Right ventricle myocardium superior (tissue), 1 donor: Measurements from ENCODE around the gene ZNF385D. TPM values are rescaled to one million over a fixed set of nuclear protein-coding genes. Genes with fewer than 3 reads are reported as not detected.

Experiments
- ATAC-seq: fragments of 200-7000 bp; cut with Tn5 transposase; one replicate; pipeline ENCODE4 v1.9.1; 2020; ENCODE audit warnings: mild to moderate bottlenecking; ENCODE audit not compliant: poor library complexity
- DNase-seq: peaks from one replicate; pipeline ENCODE4 v3.0.0-alpha.2; 2020
- intact Hi-C: fragments of 100-400 bp; cut with DNase I; formaldehyde crosslinking; loops from one replicate; pipeline ENCODE4 v1.11.2; 2022
- total RNA-seq: library from RNA; stranded (reverse); fragmentation: NEBNext Ultra II Directional; extraction: Animal tissue kit (Norgen Biotek cat#: 25700); gene quantifications from one replicate; pipeline ENCODE4 v1.2.1, GENCODE V29; 2021
- donor health status: DM: no; HTN: yes; CAD: no; lungs with severe emphysema.

ZNF385D gene
- total RNA-seq, 1 donor from 2014 or later: 2.2 TPM

- DNase-seq: no peak
- peak; percentile 80 for ATAC-seq
- intact Hi-C loops: loop anchor here (5.0 to 10.0 kb wide), 2 partner anchors 92 to 139 kb away; no protein-coding TSS in a partner anchor
Measured at GRCh38 chr3:21752749-21753347, 1.8 kb upstream of the ZNF385D start.

- intact Hi-C loops: loop anchor here (5.0 to 10.0 kb wide), 2 partner anchors 93 to 140 kb away; no protein-coding TSS in a partner anchor
- no peak for DNase-seq
- peak; percentile 34 for ATAC-seq
Measured at GRCh38 chr3:21751886-21752285, 876 bp upstream of the ZNF385D start.

GRCh38 chr3:21750080-21750696 lies 822 bp downstream of the ZNF385D start:
- intact Hi-C loops: loop anchor here (5.0 to 10.0 kb wide), 2 partner anchors 95 to 142 kb away; no protein-coding TSS in a partner anchor
- no peak for ATAC-seq

GRCh38 chr3:21747966-21748555 lies 2.9 kb downstream of the ZNF385D start:
- ATAC-seq (no peak), DNase-seq (no peak)
- intact Hi-C loops: no loop called here

More at GRCh38 chr3:21750080-21750696, 822 bp downstream of the ZNF385D start:
- DNase-seq: no peak

- ATAC-seq (no peak), DNase-seq (no peak)
- intact Hi-C loops: no loop called here
Measured at GRCh38 chr3:21747376-21747775, 3.6 kb downstream of the ZNF385D start.

GRCh38 chr3:21745966-21746365 lies 5.0 kb downstream of the ZNF385D start:
- DNase-seq (no peak), ATAC-seq (no peak)
- intact Hi-C loops: no loop called here

- DNase-seq: no peak
- intact Hi-C loops: no loop called here
- no peak for ATAC-seq
Measured at GRCh38 chr3:21744793-21745192, 6.2 kb downstream of the ZNF385D start.

GRCh38 chr3:21738935-21739702 lies 11.9 kb downstream of the ZNF385D start:
- intact Hi-C loops: no loop called here
- DNase-seq: no peak
- ATAC-seq: peak; percentile 43

- intact Hi-C loops: no loop called here
- DNase-seq (no peak), ATAC-seq (peak; percentile 64)
Measured at GRCh38 chr3:21738283-21738682, 12.7 kb downstream of the ZNF385D start.

- no peak for ATAC-seq
- no peak for DNase-seq
- intact Hi-C loops: no loop called here
Measured at GRCh38 chr3:21734746-21735145, 16.3 kb downstream of the ZNF385D start.

GRCh38 chr3:21729888-21730459 lies 21.0 kb downstream of the ZNF385D start:
- ATAC-seq (no peak), DNase-seq (no peak)
- intact Hi-C loops: no loop called here

GRCh38 chr3:21729331-21729730 lies 21.7 kb downstream of the ZNF385D start:
- intact Hi-C loops: no loop called here
- no peak for DNase-seq
- no peak for ATAC-seq

- intact Hi-C loops: no loop called here
- no peak for DNase-seq
- ATAC-seq: peak; percentile 57
Measured at GRCh38 chr3:21722768-21723167, 28.2 kb downstream of the ZNF385D start.

GRCh38 chr3:21722301-21722700 lies 28.7 kb downstream of the ZNF385D start:
- intact Hi-C loops: no loop called here
- ATAC-seq: no peak
- no peak for DNase-seq

- intact Hi-C loops: no loop called here
- ATAC-seq (no peak), DNase-seq (no peak)
Measured at GRCh38 chr3:21718943-21719591, 31.9 kb downstream of the ZNF385D start.

GRCh38 chr3:21718161-21718765 lies 32.7 kb downstream of the ZNF385D start:
- DNase-seq (no peak), ATAC-seq (no peak)
- intact Hi-C loops: no loop called here

GRCh38 chr3:21715662-21716061 lies 35.3 kb downstream of the ZNF385D start:
- intact Hi-C loops: no loop called here
- DNase-seq (no peak), ATAC-seq (no peak)

GRCh38 chr3:21705769-21706168 lies 45.2 kb downstream of the ZNF385D start:
- ATAC-seq (peak; percentile 87), DNase-seq (peak; percentile 66)
- intact Hi-C loops: no loop called here
